ENCODE data around the gene METTL24.

- TF ChIP-seq EZH2 (IDR thresholded peaks at IDR 0.05; ENCODE audit: insufficient read depth, poor library complexity, severe bottlenecking), result no peak
- TF ChIP-seq EZH2phosphoT487 (IDR thresholded peaks at IDR 0.05; ENCODE audit: insufficient read depth, low read depth), result no peak
Observed at GRCh38 chr6:110389689-110390382, 31.7 kb upstream of the METTL24 start.
